ENCODE measurements around the gene THSD7A.

GRCh38 chr7:11332865-11333228, 499.2 kb downstream of the THSD7A start:
- no peak for TF ChIP-seq POLR2AphosphoS5 (IDR thresholded peaks at IDR 0.05; ENCODE audit: low read depth, low read length)
- TF ChIP-seq POLR2A (IDR thresholded peaks at IDR 0.05; ENCODE audit: low read depth, low read length): no peak
- TF ChIP-seq TAF1 (IDR thresholded peaks at IDR 0.05; ENCODE audit: borderline replicate concordance, low read depth, low read length): no peak

Data from GM12892 (cell line).